Endothelial cell of umbilical vein (primary cell): ENCODE results near the gene ESYT2.

Experiments used
- CTCF ChIP-seq, 2 donors: IDR thresholded peaks; 1 replicate in 1 of 2; 2 replicates in 1 of 2; pipeline ENCODE4 v1.5.1; 2011; ENCODE audit warnings: low read length in 2 of 2, mild to moderate bottlenecking in 2 of 2, moderate library complexity in 2 of 2, control low read depth in 1 of 2, inconsistent platforms in 1 of 2, low read depth in 1 of 2; ENCODE audit not compliant: insufficient read depth in 1 of 2; ENCODE audit errors: extremely low read depth in 1 of 2
- EZH2 ChIP-seq: IDR thresholded peaks from 2 replicates; pipeline ENCODE4 v1.6.1; 2012; ENCODE audit warnings: borderline replicate concordance, low read depth, mild to moderate bottlenecking, moderate library complexity, low read length, inconsistent platforms; ENCODE audit not compliant: severe bottlenecking
- FOS ChIP-seq: IDR thresholded peaks from 2 replicates; pipeline ENCODE4 v1.6.1; 2011; ENCODE audit warnings: mild to moderate bottlenecking, low read length, moderate library complexity, borderline replicate concordance; ENCODE audit not compliant: insufficient read depth
- JUN ChIP-seq: IDR thresholded peaks from 2 replicates; pipeline ENCODE4 v1.6.1; 2011; ENCODE audit warnings: borderline replicate concordance, low read depth; ENCODE audit not compliant: insufficient read length, insufficient read depth
- POLR2A ChIP-seq: IDR thresholded peaks from 2 replicates; pipeline ENCODE4 v1.6.1; 2012; ENCODE audit warnings: low read depth, mild to moderate bottlenecking, control low read depth, low read length
- POLR2AphosphoS5 ChIP-seq: IDR thresholded peaks from 2 replicates; pipeline ENCODE4 v1.6.1; 2012; ENCODE audit warnings: low read depth, mild to moderate bottlenecking, control low read depth, low read length, moderate library complexity; ENCODE audit not compliant: insufficient read depth

- TF ChIP-seq CTCF (IDR thresholded peaks at IDR 0.05; ENCODE audit: extremely low read depth in 1 of 2, insufficient read depth in 1 of 2, low read depth in 1 of 2, low read length in 2 of 2) (no peak), POLR2AphosphoS5 (no peak), POLR2A (no peak), FOS (no peak), JUN (no peak), EZH2 (no peak)
Observed at GRCh38 chr7:158798741-158799140, 30.6 kb downstream of the ESYT2 start.
